HAP-1 (cell line): ENCODE results near the gene TNPO3.
"Not testable (repeated sequence)": the region's sequence is repeated elsewhere in the genome, so short reads cannot be mapped to it uniquely, and the experiment has no call there.

Experiments
- DNase-seq, 2 experiments: peaks; one replicate each; pipeline ENCODE4 v3.0.0-alpha.2; 2016 to 2020; ENCODE audit warnings: low spot score in 2 of 2
- H3K27me3 ChIP-seq: fragments of 250-450 bp; sonication (Bioruptor Pico); 2 replicates; pipeline ENCODE4 v1.5.1; 2020; ENCODE audit warnings: low read depth, mild to moderate bottlenecking, moderate library complexity
- H3K36me3 ChIP-seq: fragments of 250-450 bp; sonication (Bioruptor Pico); replicated peaks from 2 replicates; pipeline ENCODE4 v1.5.1; 2020; ENCODE audit warnings: mild to moderate bottlenecking
- H3K4me1 ChIP-seq: fragments of 250-450 bp; sonication (Bioruptor Pico); 2 replicates; pipeline ENCODE4 v1.5.1; 2020; ENCODE audit warnings: mild to moderate bottlenecking
- H3K4me3 ChIP-seq: fragments of 250-450 bp; sonication (Bioruptor Pico); 2 replicates; pipeline ENCODE4 v1.5.1; 2020; ENCODE audit warnings: mild to moderate bottlenecking, moderate library complexity
- H3K9me3 ChIP-seq: fragments of 250-450 bp; sonication (Bioruptor Pico); 2 replicates; pipeline ENCODE4 v1.5.1; 2020; ENCODE audit warnings: mild to moderate bottlenecking, moderate library complexity
- in situ Hi-C: fragments of 300-500 bp; cut with MboI; formaldehyde crosslinking; loops from 3 replicates; pipeline ENCODE4 v1.14.3; 2020; ENCODE audit warnings: low sequenced_read_pairs, inconsistent platforms, mixed read lengths

The TNPO3 gene

GRCh38 chr7:129055861-129056464 lies 1.1 kb upstream of the TNPO3 start:
- Histone ChIP-seq H3K4me1 (peaks cover 10% of the 10 kb centered on the region), H3K27me3 (no peaks in the 10 kb centered on the region), H3K4me3 (no peak overlapping the region), H3K36me3 (0 out of 2 replicates have a peak, but pooled peaks cover 3% of the 10 kb centered on the region), H3K9me3 (no peaks in the 10 kb centered on the region)
- in situ Hi-C loops: no loop called here
- no peak for DNase-seq

- DNase-seq: no peak
- Histone ChIP-seq H3K4me1 (peaks cover 10% of the 10 kb centered on the region), H3K9me3 (no peaks in the 10 kb centered on the region), H3K36me3 (peaks cover 7% of the 10 kb centered on the region; the same call in 1 of the 2 replicates), H3K4me3 (peak overlapping the region; percentile 85), H3K27me3 (no peaks in the 10 kb centered on the region)
- in situ Hi-C loops: no loop called here
These were observed 444 bp upstream of the TNPO3 start for GRCh38 chr7:129055294-129055816.

DNA sequence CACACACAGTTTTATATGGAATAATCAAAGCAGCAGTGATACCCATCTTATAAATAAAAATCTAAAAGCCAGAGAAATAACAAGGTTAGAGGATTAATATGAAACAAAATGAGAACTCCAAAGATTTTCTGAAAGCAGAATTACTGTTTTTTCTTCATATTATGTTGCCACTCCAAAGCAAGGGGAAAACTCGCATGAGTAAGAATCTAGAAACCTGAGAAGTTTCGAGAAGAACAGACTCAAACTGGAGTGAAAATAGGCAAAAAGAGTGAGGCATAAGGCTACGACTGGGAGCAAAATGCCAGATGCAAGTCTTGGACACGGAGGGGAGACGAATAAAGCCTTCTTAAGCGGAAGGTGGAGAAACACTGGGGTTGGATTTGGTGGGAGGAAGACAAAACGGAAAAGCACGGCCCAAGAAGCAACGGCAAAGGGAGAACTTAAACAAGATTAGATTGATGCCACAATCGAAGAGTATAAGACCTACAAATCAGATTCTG lies 923 bp downstream of the TNPO3 start:
- DNase-seq: peak in 1 of 2 experiments; percentile 47
- peak overlapping the region; percentile 85 for H3K4me3 ChIP-seq
- in situ Hi-C loops: no loop called here
- peaks cover 7% of the 10 kb centered on the region; the same call in 1 of the 2 replicates for H3K36me3 ChIP-seq
- no peaks in the 10 kb centered on the region for H3K27me3 ChIP-seq
- peaks cover 10% of the 10 kb centered on the region for H3K4me1 ChIP-seq
- H3K9me3 ChIP-seq: no peaks in the 10 kb centered on the region

DNA sequence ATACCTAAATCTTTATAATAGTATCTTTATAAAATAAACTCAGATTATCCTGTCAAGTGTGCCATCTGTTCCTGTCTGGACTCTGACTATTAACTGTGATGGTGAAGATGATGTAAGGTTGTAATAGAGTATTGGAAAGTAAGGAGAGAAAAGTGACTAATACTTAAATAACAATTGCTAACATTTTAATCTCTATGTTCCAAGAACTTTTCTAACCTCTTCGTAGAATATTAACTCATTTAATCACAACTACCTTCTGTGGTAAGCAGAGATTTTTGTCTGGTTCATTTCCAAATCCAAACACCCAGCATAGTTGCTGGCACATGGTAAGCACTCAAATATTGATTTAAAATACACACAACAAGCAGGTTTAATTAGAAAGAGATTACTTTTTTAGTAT lies 2.5 kb downstream of the TNPO3 start:
- Histone ChIP-seq H3K36me3 (peaks cover 11% of the 10 kb centered on the region), H3K27me3 (no peaks in the 10 kb centered on the region), H3K4me3 (peak overlapping the region; percentile 85), H3K9me3 (no peaks in the 10 kb centered on the region), H3K4me1 (peaks cover 12% of the 10 kb centered on the region)
- DNase-seq: peak in 1 of 2 experiments; percentile 6
- in situ Hi-C loops: no loop called here

- peaks cover 16% of the 10 kb centered on the region for H3K4me1 ChIP-seq
- H3K27me3 ChIP-seq, in situ Hi-C loops: not testable (repeated sequence)
These were observed 3.5 kb downstream of the TNPO3 start for GRCh38 chr7:129051459-129051858.

GRCh38 chr7:129047761-129048160 lies 7.2 kb downstream of the TNPO3 start:
- Histone ChIP-seq H3K36me3 (peaks cover 7% of the 10 kb centered on the region), H3K4me3 (no peak overlapping the region), H3K27me3 (no peaks in the 10 kb centered on the region), H3K4me1 (peaks cover 30% of the 10 kb centered on the region), H3K9me3 (no peaks in the 10 kb centered on the region)
- in situ Hi-C loops: no loop called here
- DNase-seq: no peak

More at GRCh38 chr7:129051459-129051858, 3.5 kb downstream of the TNPO3 start:
- peaks cover 11% of the 10 kb centered on the region for H3K36me3 ChIP-seq
- not testable (repeated sequence) for DNase-seq, H3K9me3 ChIP-seq, H3K4me3 ChIP-seq

- Histone ChIP-seq H3K4me3 (no peak overlapping the region), H3K4me1 (peaks cover 38% of the 10 kb centered on the region), H3K9me3 (no peaks in the 10 kb centered on the region), H3K27me3 (no peaks in the 10 kb centered on the region), H3K36me3 (peaks cover 7% of the 10 kb centered on the region)
- no peak for DNase-seq
- in situ Hi-C loops: no loop called here
These were observed 9.2 kb downstream of the TNPO3 start for GRCh38 chr7:129045682-129046081.

DNA sequence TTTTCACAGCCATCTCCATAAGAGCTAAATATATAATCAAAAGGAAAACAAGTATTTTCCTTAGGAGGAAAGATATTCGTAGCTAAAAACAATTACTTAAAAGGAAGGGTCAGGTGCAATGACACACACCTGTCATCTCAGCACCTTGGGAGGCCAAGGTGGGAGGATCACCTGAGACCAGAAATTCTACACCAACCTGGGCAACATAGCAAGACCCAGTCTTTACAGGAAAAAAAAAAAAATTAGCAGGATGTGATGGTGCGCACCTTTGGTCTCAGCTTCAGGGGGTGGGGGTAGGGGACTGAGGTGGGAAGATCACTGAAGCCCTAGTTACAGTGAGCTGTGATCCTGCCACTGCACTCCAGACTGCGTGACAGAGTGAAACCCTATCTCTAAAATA lies 11.9 kb downstream of the TNPO3 start:
- Histone ChIP-seq H3K9me3 (no peaks in the 10 kb centered on the region), H3K36me3 (peaks cover 14% of the 10 kb centered on the region), H3K4me3 (no peak overlapping the region), H3K4me1 (peaks cover 48% of the 10 kb centered on the region), H3K27me3 (no peaks in the 10 kb centered on the region)
- no peak for DNase-seq
- in situ Hi-C loops: no loop called here

GRCh38 chr7:129041142-129042085 lies 13.5 kb downstream of the TNPO3 start:
- H3K9me3 ChIP-seq: no peaks in the 10 kb centered on the region
- H3K27me3 ChIP-seq: no peaks in the 10 kb centered on the region
- no peak overlapping the region for H3K4me3 ChIP-seq
- H3K4me1 ChIP-seq: peaks cover 58% of the 10 kb centered on the region
- in situ Hi-C loops: no loop called here
- H3K36me3 ChIP-seq: peaks cover 14% of the 10 kb centered on the region
- DNase-seq: peak; percentile 82 to 98

GRCh38 chr7:129038468-129038867 lies 16.4 kb downstream of the TNPO3 start:
- DNase-seq, H3K27me3 ChIP-seq, H3K4me3 ChIP-seq, H3K9me3 ChIP-seq, in situ Hi-C loops: not testable (repeated sequence)
- Histone ChIP-seq H3K36me3 (peaks cover 18% of the 10 kb centered on the region), H3K4me1 (peaks cover 47% of the 10 kb centered on the region)

DNA sequence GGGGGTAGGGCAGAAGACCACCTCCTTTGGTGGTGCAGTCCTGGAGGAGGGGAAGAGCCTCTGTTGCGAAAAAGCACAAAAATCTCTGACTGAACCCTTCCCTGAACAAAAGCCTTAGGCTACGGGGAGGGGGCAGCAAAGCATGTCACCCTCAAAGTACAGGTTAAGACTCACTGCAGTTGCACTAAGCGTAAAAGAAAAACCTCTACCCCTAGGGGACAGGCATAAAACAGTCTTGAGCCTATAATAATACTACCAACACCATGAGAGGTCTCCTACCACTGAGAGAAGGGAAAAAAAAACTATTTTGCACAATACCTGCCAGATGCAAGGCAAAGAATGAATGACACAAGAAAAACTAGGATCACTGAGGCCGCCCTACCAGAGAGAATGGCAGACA lies 17.3 kb downstream of the TNPO3 start:
- DNase-seq: peak in 1 of 2 experiments; percentile 51
- Histone ChIP-seq H3K36me3 (peaks cover 25% of the 10 kb centered on the region), H3K27me3 (no peaks in the 10 kb centered on the region), H3K4me3 (no peak overlapping the region), H3K9me3 (no peaks in the 10 kb centered on the region), H3K4me1 (peaks cover 41% of the 10 kb centered on the region)
- in situ Hi-C loops: no loop called here

- peaks cover 16% of the 10 kb centered on the region for H3K36me3 ChIP-seq
- H3K9me3 ChIP-seq: no peaks in the 10 kb centered on the region
- peaks cover 7% of the 10 kb centered on the region for H3K4me1 ChIP-seq
- no peaks in the 10 kb centered on the region for H3K27me3 ChIP-seq
- in situ Hi-C loops: no loop called here
- no peak for DNase-seq
- no peak overlapping the region for H3K4me3 ChIP-seq
These were observed 22.9 kb downstream of the TNPO3 start for GRCh38 chr7:129032017-129032416.

- Histone ChIP-seq H3K9me3 (no peaks in the 10 kb centered on the region), H3K27me3 (no peaks in the 10 kb centered on the region), H3K36me3 (peaks cover 16% of the 10 kb centered on the region), H3K4me1 (peaks cover 11% of the 10 kb centered on the region), H3K4me3 (no peak overlapping the region)
- no peak for DNase-seq
- in situ Hi-C loops: no loop called here
These were observed 24.5 kb downstream of the TNPO3 start for GRCh38 chr7:129030440-129030839.

GRCh38 chr7:129024125-129024524 lies 30.8 kb downstream of the TNPO3 start:
- Histone ChIP-seq H3K4me3 (no peak overlapping the region), H3K36me3 (no peaks in the 10 kb centered on the region), H3K27me3 (no peaks in the 10 kb centered on the region), H3K4me1 (peaks cover 27% of the 10 kb centered on the region), H3K9me3 (no peaks in the 10 kb centered on the region)
- in situ Hi-C loops: no loop called here
- DNase-seq: peak in 1 of 2 experiments; percentile 24
